Large intestine (tissue), 3 donors: ENCODE measurements around the gene GALK1. TPM values are rescaled to one million over a fixed set of nuclear protein-coding genes. Genes with fewer than 3 reads are reported as not detected.

Source experiments
- DNase-seq, 2 donors: peaks; one replicate each; pipeline versions ENCODE4 v3.0.0 to v3.0.0-alpha.2; 2013
- H3K27ac ChIP-seq: one replicate; pipeline ENCODE4 v1.5.1; 2013; ENCODE audit warnings: low read length
- H3K27me3 ChIP-seq: 2 replicates; pipeline ENCODE4 v1.6.1; 2013; ENCODE audit warnings: low read length; ENCODE audit not compliant: control insufficient read depth, insufficient read depth
- H3K36me3 ChIP-seq: 2 replicates; pipeline ENCODE4 v1.6.1; 2013; ENCODE audit warnings: low read length; ENCODE audit not compliant: control insufficient read depth, insufficient read depth
- H3K4me1 ChIP-seq: one replicate; pipeline ENCODE4 v1.6.1; 2013; ENCODE audit warnings: low read length; ENCODE audit not compliant: control insufficient read depth, insufficient read depth
- H3K4me3 ChIP-seq: one replicate; pipeline ENCODE4 v1.5.1; 2013; ENCODE audit warnings: low read length
- H3K9me3 ChIP-seq: one replicate; pipeline ENCODE4 v1.6.1; 2013; ENCODE audit warnings: mild to moderate bottlenecking, low read depth, low read length, moderate library complexity; ENCODE audit not compliant: control insufficient read depth
- WGBS: methylation state at CpG from one replicate; pipeline ENCODE4 v1.1.5; 2013; ENCODE audit warnings: low lambda C conversion rate; ENCODE audit not compliant: insufficient coverage; 5-methylcytosine and 5-hydroxymethylcytosine counted together
- polyA plus RNA-seq: library from polyadenylated mRNA; unstranded; fragments of 120-200 nt; gene quantifications from one replicate; pipeline ENCODE4 v1.2.1, GENCODE V29; 2013

GALK1 gene
- polyA plus RNA-seq, 1 donor, result 61.0 TPM

DNA sequence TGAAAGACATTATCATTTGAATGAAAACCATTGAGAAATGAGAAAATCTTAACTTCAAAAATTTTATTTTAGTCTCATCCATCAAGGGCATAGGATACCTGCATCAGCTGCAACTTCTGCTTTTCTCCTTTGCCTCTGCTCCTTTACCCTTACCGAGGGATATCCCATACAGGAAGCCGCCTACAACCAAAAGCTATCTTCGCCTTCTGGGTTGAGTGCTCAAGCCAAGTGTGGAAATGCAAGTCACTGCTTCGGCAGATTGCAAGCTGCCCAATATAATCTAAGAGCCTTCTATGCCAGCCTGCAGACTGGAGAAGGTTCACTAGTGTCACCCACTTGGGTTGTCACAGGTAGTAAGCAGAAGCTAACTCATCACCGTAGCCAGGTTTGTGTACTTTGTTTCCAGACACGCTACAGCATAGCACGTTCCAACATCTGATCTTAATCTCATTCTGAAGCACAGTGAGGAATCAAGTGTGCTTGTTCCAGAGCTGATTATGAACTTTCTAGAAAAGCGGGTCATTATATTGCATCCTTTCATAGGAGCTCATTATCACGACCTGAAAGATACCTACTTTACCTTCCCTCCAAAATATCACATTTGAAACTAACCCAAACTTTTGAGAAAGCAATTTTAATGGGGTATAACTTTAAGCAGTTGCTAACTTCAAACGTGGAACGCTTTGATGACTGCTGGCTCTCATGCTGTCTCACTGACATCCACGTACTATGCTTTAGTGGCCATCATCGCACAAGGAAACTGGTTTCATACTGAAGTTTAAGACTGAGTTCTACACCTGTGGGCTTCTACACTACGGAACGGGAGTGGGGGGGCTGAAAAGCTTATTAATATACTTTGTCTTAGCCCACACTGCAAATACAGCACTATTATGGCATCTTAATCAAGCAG, 11.6 kb upstream of the GALK1 start:
- Histone ChIP-seq H3K4me1 (peaks cover 21% of the 10 kb centered on the region), H3K27me3 (no peaks in the 10 kb centered on the region), H3K36me3 (peaks cover 32% of the 10 kb centered on the region), H3K4me3 (peak overlapping the region; percentile 89), H3K9me3 (no peaks in the 10 kb centered on the region), H3K27ac (no peak overlapping the region)
- DNase-seq, result peak in 1 of 2 donors; percentile 60
- WGBS, result 88% methylated on average over 3 of the region's 15 CpGs

DNA sequence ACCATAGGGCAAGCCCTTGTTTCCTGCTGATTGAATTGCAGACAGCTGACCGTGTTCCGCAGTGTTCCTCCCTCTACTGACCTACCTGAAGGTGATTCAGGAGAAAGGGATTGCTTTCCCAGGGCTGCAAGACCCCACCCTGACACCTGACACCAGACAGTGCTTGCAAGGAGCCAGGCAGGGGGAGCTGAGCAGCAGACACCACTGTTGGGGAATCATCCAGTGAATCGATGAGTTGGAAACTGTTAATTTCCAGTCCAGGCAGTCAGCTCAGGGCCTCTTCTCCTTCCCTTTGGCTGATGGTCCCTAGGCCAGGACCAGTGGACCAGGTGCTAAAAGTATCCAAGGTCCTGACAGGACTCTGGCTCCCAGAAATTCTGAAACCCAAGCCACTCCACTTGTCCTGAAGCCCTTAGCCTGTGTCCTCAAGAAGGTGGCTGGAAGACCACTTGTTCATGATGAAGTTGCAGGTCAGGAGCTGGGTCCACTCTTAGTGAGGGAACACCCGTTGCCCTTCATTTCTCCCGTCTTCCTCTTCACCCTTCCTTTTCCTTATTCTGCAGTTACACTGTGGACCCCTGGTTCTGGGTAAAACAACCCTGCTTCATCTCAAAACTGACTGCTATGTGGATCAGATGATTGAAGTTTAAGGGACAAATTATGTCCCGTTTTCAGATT, 10.1 kb upstream of the GALK1 start:
- Histone ChIP-seq H3K36me3 (peaks cover 32% of the 10 kb centered on the region), H3K27me3 (no peaks in the 10 kb centered on the region), H3K4me3 (no peak overlapping the region), H3K4me1 (peaks cover 29% of the 10 kb centered on the region), H3K27ac (no peak overlapping the region), H3K9me3 (no peaks in the 10 kb centered on the region)
- DNase-seq, result peak in 1 of 2 donors; percentile 43
- whole genome bisulfite sequencing, result no CpG with 5 or more reads among the region's 6 CpGs

DNA sequence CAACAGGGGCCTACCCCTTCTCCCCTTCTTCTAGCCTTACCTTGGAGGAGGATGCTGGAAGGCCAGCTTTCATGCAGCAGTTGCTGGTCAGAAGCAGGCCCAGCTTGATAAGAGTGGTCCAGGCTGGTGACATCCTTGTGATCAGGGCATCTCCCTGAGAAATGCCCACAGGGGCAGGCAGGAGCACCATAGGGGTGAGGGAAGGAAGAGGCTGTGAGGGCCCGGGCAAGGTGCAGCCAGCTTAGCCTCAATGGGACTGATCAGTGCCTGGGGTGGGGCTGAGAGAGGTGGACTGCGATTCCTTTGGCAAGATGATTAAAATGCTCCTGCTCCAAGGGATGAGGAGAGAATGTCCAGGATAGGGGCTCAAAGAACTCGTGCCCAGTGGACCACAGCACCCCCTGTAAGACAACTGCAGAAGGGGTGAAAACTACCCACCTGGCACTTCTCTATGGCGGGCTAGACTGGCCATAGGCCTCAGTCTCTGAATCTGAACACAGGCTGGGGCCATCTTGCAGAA, 9.5 kb upstream of the GALK1 start:
- Histone ChIP-seq H3K4me3 (no peak overlapping the region), H3K27ac (no peak overlapping the region), H3K9me3 (no peaks in the 10 kb centered on the region), H3K27me3 (no peaks in the 10 kb centered on the region), H3K4me1 (peaks cover 29% of the 10 kb centered on the region), H3K36me3 (peaks cover 32% of the 10 kb centered on the region)
- DNase-seq, result peak in 1 of 2 donors; percentile 10
- WGBS, result no CpG with 5 or more reads among the region's 4 CpGs

DNA sequence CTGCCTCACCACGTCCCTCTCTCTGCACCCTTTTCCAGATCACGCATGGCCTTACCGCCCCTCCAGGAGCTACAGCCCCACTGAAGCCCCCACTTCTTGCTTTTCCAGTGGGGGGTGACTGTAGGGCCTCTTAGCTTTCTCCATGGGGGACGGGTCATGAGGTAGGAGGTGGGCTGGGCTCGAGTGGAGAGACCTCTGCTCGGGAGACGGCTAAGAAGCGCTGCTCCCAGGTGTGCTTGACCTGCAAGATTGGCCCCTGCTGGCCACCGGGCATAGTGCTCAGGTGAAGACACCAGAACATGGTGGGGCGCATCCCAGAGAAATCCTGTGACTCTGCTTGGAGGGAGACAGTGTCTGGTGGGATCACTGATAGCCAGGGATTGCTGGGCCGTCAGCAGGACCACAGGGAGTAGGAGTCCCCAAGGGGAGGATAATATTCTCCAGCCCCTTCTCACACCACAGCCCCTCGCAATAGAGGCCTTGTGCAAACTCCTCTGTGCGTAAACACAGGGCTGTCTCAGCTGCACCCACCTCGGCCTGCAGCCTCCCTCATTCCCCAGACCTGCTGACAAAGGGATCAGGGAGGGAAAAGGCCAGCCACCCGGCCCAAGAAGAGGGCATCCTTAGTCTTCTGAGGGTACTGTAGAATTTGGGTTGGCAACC, 8.9 kb upstream of the GALK1 start:
- peak in 1 of 2 donors; percentile 9 for DNase-seq
- no CpG with 5 or more reads among the region's 15 CpGs for WGBS
- H3K4me3 ChIP-seq, result no peak overlapping the region
- H3K27ac ChIP-seq, result no peak overlapping the region
- H3K36me3 ChIP-seq, result peaks cover 31% of the 10 kb centered on the region
- H3K9me3 ChIP-seq, result no peaks in the 10 kb centered on the region
- H3K27me3 ChIP-seq, result no peaks in the 10 kb centered on the region
- peaks cover 29% of the 10 kb centered on the region for H3K4me1 ChIP-seq

DNA sequence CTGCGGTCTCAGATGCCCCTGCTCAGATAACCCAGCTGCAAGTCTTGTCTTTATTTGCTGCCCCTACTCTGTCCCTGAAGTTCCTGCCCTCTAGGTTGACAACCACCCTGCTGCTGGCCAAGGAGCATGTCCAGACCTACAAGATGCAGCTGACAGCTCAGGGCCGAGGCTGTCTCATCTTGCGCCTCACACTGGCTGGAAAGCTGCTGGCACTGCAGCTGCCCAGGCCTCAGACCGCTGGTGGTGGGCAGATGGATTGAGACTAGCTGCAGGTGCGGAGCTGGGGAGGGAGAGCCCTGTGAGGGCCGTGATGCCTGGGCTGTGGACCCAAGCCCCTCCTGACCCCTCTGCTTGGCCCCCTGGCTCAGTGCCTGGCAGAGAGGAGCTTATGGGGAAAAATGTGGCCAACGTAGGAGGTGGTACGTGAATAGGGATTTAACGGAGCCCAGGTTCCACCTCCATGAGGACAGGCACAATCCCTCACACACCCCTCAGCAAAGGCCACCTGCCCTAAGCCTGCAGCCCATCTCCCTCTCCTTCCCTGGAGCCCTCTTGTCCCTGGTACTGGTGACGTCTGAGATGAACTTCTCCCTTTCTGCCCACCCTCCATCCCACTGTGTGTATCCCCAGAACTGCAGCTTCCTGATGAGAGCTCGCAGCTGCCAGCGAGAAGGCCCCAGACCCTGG, 8.3 kb upstream of the GALK1 start:
- no CpG with 5 or more reads among the region's 12 CpGs for WGBS
- DNase-seq, result no peak
- H3K27me3 ChIP-seq, result no peaks in the 10 kb centered on the region
- H3K4me3 ChIP-seq, result no peak overlapping the region
- peaks cover 24% of the 10 kb centered on the region for H3K36me3 ChIP-seq
- H3K27ac ChIP-seq, result no peak overlapping the region
- H3K9me3 ChIP-seq, result no peaks in the 10 kb centered on the region
- peaks cover 29% of the 10 kb centered on the region for H3K4me1 ChIP-seq

DNA sequence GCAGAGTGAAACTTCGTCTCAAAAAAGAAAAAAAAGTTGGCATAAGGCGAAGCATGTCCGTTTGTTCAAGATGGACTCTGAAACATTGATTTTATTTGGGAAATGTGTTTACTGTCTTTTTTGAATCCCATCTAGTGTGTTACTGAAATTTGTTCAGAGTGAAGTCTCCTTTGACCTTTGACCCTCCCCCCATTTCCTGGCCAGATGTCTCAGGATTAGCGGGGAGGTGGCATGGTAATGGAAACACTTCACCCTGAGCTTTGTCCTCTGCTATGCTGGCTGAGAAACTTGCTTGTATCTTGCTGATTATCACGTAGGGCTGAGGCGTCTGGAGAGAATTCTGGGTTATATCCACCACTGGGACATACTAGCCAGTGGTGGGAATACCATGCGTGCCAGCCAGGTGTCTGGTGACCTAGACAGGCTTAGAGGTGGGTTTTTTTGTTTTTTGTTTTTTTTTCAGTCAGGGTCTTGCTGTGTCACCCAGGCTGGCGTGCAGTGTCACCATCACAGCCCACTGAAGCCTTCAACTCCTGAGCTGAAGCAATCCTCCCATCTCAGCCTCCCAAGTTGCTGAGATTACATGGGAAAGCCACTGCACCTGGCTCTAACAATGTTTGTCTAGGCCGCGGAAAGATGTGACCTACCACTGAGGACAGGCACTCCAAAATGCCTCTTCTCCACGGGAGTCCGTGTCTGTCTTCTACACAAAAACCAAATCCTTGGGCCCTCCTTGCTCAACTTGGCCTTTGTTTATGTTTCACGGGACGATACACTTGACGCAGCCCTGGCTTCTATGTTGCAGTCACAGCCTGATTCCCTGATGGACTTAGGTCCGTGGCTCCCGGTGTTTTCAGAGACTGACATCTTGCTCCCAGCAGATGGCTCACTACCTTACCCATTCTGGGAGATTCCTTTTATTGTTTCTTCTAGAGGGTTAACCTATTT, 6.6 kb upstream of the GALK1 start:
- H3K9me3 ChIP-seq, result no peaks in the 10 kb centered on the region
- H3K4me1 ChIP-seq, result peaks cover 25% of the 10 kb centered on the region
- peaks cover 13% of the 10 kb centered on the region for H3K36me3 ChIP-seq
- WGBS, result no CpG with 5 or more reads among the region's 17 CpGs
- peak overlapping the region; percentile 75 for H3K27ac ChIP-seq
- DNase-seq, result peak; percentile 71 to 86
- H3K27me3 ChIP-seq, result no peaks in the 10 kb centered on the region
- no peak overlapping the region for H3K4me3 ChIP-seq

DNA sequence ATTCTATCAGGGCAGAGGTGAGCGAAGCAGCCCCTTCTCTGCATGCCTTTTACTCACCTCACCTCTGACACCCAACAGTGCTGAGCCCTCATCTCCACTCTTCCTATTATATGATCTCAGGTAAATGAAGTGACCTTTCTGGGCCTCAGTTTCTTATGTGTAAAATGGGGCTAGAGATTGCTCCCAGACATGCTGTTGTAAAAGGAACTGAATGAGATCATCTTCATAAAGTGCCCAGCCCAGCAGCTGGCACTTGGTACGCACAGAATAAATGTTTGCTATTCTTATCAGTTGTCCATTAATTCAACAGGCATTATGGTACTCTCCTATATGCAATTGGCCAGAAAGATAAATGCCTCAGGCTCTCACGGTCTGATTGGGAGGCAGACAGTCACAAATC, 4.5 kb upstream of the GALK1 start:
- Histone ChIP-seq H3K4me3 (no peak overlapping the region), H3K4me1 (peaks cover 27% of the 10 kb centered on the region), H3K27me3 (no peaks in the 10 kb centered on the region), H3K27ac (peak overlapping the region; percentile 9), H3K9me3 (no peaks in the 10 kb centered on the region), H3K36me3 (peaks cover 2% of the 10 kb centered on the region)
- no CpG with 5 or more reads among the region's 3 CpGs for WGBS
- DNase-seq, result peak in 1 of 2 donors; percentile 84

DNA sequence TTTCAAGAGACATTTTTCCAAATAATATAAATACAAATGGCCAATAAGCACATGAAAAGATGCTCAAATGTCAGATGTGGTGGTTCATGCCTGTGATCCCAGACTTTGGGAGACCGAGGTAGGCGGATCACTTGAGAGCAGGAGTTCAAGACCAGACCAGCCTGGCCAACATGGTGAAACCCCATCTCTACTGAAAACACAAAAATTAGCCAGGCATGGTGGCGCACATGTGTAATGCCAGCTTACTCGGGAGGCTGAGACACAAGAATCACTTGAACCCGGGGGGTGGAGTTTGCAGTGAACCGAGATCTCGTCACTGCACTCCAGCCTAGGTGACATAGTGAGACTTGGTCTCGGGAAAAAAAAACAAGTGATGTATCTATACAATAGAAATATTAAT, 2.9 kb upstream of the GALK1 start:
- Histone ChIP-seq H3K4me1 (peaks cover 36% of the 10 kb centered on the region), H3K27me3 (no peaks in the 10 kb centered on the region), H3K9me3 (no peaks in the 10 kb centered on the region), H3K27ac (no peak overlapping the region), H3K36me3 (no peaks in the 10 kb centered on the region), H3K4me3 (no peak overlapping the region)
- no peak for DNase-seq
- 60% methylated on average over 1 of the region's 8 CpGs for WGBS

DNA sequence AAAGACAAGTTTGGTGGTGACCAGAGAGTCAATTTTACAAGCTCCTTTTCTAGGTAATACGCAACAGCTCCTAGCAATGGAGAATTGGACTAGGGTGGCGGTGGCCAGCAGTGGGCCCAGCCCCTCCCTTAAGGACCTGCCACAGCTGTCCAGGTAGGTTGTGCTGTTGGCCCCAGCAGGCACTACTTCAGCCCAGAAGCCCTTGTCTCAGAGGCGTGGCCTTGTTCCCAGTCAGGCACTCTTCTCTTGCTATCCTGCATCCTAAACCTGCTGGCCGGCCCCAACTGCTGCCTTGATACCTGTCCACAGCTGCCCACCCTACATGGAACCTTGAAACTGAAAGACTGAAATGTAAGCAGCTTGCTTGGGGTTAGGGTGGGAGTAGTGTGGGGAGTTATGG, 989 bp upstream of the GALK1 start:
- no CpG with 5 or more reads among the region's 4 CpGs for WGBS
- peaks cover 7% of the 10 kb centered on the region for H3K36me3 ChIP-seq
- H3K27ac ChIP-seq, result no peak overlapping the region
- H3K4me3 ChIP-seq, result no peak overlapping the region
- H3K27me3 ChIP-seq, result no peaks in the 10 kb centered on the region
- peaks cover 19% of the 10 kb centered on the region for H3K4me1 ChIP-seq
- peak in 1 of 2 donors; percentile 14 for DNase-seq
- H3K9me3 ChIP-seq, result no peaks in the 10 kb centered on the region
